ENCODE measurements around the gene ANKRD63.

DNA sequence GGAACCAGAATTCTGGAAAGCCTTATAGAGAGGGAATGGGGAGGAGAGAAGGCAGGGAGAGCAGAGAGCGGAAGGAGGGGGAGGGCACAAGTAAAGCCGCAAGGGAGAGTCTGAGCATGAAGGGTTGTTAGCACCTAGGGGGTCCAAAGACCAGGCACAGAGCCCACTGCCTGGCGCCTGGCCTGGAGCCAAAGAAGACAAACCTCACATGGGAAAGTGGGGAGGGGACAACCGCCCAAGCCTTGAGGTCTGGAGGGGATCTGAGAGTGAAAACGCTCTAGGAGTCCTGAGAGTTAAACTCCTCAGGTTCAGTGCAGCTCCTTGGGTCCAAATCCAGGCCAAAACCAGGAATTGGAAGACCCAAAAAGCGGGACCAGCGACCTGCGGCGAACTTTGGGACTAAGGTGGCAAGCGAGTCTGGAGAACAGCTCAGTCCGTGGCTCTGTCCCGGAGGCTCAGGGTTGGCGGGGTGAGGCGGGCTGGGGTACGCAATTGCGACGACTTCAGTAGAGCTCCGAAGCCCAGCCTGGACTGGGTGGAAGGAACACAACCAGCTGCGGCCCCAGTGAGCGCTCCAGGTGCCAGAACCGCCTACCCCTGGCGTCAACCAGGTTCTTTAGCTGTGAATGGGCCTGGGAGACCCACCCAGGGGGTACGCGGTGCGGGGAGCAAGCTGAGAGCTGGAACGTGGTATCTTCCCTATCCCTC lies 39.8 kb upstream of the ANKRD63 start:
- TF ChIP-seq, protein P1, sequence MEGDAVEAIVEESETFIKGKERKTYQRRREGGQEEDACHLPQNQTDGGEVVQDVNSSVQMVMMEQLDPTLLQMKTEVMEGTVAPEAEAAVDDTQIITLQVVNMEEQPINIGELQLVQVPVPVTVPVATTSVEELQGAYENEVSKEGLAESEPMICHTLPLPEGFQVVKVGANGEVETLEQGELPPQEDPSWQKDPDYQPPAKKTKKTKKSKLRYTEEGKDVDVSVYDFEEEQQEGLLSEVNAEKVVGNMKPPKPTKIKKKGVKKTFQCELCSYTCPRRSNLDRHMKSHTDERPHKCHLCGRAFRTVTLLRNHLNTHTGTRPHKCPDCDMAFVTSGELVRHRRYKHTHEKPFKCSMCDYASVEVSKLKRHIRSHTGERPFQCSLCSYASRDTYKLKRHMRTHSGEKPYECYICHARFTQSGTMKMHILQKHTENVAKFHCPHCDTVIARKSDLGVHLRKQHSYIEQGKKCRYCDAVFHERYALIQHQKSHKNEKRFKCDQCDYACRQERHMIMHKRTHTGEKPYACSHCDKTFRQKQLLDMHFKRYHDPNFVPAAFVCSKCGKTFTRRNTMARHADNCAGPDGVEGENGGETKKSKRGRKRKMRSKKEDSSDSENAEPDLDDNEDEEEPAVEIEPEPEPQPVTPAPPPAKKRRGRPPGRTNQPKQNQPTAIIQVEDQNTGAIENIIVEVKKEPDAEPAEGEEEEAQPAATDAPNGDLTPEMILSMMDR (IDR thresholded peaks at IDR 0.05), result no peak
- no peak for TF ChIP-seq POLR2A (IDR thresholded peaks at IDR 0.05)
